Upper lobe of left lung (tissue), 4 donors: ENCODE results near the gene MEF2C.

Experiments
- EP300 ChIP-seq, 4 donors: sonication (generic); formaldehyde crosslinking; IDR thresholded peaks; one replicate each; pipeline ENCODE4 v1.5.1; 2017; ENCODE audit warnings: antibody characterized with exemption in 4 of 4, control low read depth in 2 of 4
- POLR2A ChIP-seq, 4 donors: fragments of 450-650 bp; IDR thresholded peaks; one replicate each; pipeline ENCODE4 v1.5.1; 2016 to 2017; ENCODE audit warnings: antibody characterized with exemption in 4 of 4, mild to moderate bottlenecking in 2 of 4
- POLR2AphosphoS5 ChIP-seq, 2 donors: sonication (generic); formaldehyde crosslinking; IDR thresholded peaks; one replicate each; pipeline ENCODE4 v1.5.1; 2017; ENCODE audit warnings: antibody characterized with exemption in 2 of 2
- TF ChIP-seq, protein P1 (sequence below), 6 experiments: fragments of 450-650 bp in 4 of 6; fragments of 200-600 bp in 2 of 6; sonication (generic) in 2 of 6; IDR thresholded peaks; one replicate each; pipeline ENCODE4 v1.5.1; 2016 to 2019; ENCODE audit warnings: antibody characterized with exemption in 6 of 6

DNA sequence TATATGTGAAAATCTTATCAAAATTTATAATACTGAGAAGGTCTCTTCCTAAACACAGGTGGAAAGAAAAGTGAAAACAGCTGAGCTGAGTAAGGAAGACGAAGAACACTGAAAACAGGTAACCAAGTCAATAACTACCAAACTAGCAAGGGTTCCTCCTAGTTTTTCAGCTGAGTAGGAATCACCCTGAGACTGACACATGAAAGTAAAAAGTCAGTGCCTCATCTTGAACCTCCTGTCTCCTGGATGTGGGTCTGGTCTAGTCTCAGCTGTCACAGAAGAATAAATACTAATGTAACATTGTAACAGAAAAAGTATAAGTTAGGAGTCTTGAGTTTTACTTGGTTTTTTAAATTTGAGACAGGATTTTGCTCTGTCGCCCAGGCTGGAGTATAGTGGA, 121.0 kb downstream of the MEF2C start:
- TF ChIP-seq, protein P1, sequence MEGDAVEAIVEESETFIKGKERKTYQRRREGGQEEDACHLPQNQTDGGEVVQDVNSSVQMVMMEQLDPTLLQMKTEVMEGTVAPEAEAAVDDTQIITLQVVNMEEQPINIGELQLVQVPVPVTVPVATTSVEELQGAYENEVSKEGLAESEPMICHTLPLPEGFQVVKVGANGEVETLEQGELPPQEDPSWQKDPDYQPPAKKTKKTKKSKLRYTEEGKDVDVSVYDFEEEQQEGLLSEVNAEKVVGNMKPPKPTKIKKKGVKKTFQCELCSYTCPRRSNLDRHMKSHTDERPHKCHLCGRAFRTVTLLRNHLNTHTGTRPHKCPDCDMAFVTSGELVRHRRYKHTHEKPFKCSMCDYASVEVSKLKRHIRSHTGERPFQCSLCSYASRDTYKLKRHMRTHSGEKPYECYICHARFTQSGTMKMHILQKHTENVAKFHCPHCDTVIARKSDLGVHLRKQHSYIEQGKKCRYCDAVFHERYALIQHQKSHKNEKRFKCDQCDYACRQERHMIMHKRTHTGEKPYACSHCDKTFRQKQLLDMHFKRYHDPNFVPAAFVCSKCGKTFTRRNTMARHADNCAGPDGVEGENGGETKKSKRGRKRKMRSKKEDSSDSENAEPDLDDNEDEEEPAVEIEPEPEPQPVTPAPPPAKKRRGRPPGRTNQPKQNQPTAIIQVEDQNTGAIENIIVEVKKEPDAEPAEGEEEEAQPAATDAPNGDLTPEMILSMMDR (IDR thresholded peaks at IDR 0.05): no peak
- no peak for TF ChIP-seq POLR2A (IDR thresholded peaks at IDR 0.05)
- no peak for TF ChIP-seq EP300 (IDR thresholded peaks at IDR 0.05)
- TF ChIP-seq POLR2AphosphoS5 (IDR thresholded peaks at IDR 0.05): no peak
